Keratinocyte (primary cell): ENCODE data around the gene GRM1. TPM values are rescaled to one million over a fixed set of nuclear protein-coding genes. Genes with fewer than 3 reads are reported as not detected.

Experiments used
- DNase-seq: peaks from one replicate; pipeline ENCODE4 v3.0.0-alpha.2; 2011; ENCODE audit warnings: low read depth, missing footprints, low spot score
- FAIRE-seq: peaks from 2 replicates; lab custom pipeline; 2011; peaks lifted over from hg19 to GRCh38; lab: Jason Lieb, UNC
- H2AFZ ChIP-seq: 2 replicates; pipeline ENCODE4 v1.6.0; 2012; ENCODE audit warnings: low read length, control low read depth, inconsistent platforms; ENCODE audit not compliant: control insufficient read depth
- H3K27ac ChIP-seq: 2 replicates; pipeline ENCODE4 v1.5.1; 2011; ENCODE audit warnings: low read length; ENCODE audit not compliant: control insufficient read depth, insufficient read depth
- H3K27me3 ChIP-seq: 3 replicates; pipeline ENCODE4 v1.6.0; 2011; ENCODE audit warnings: low read length; ENCODE audit not compliant: control insufficient read depth, insufficient read depth; ENCODE audit errors: extremely low read depth
- H3K36me3 ChIP-seq, 2 experiments: 2 replicates in 1 of 2; 3 replicates in 1 of 2; pipeline ENCODE4 v1.5.1; 2011; ENCODE audit warnings: low read length in 2 of 2, mild to moderate bottlenecking in 1 of 2; ENCODE audit not compliant: control insufficient read depth in 2 of 2, insufficient read depth in 2 of 2; ENCODE audit errors: extremely low read depth in 1 of 2
- H3K4me1 ChIP-seq: 3 replicates; pipeline ENCODE4 v1.5.1; 2011; ENCODE audit warnings: low read length; ENCODE audit not compliant: control insufficient read depth, insufficient read depth; ENCODE audit errors: extremely low read depth
- H3K4me2 ChIP-seq: 3 replicates; pipeline ENCODE4 v1.6.0; 2011; ENCODE audit warnings: low read depth, low read length; ENCODE audit not compliant: control insufficient read depth, insufficient read depth; ENCODE audit errors: extremely low read depth
- H3K4me3 ChIP-seq, 3 experiments: fragments of 200-600 bp in 1 of 3; sonication (generic) in 1 of 3; 2 replicates in 2 of 3; 3 replicates in 1 of 3; pipeline ENCODE4 v1.5.1; 2011 to 2016; ENCODE audit warnings: low read length in 3 of 3, mild to moderate bottlenecking in 3 of 3, control low read depth in 2 of 3, inconsistent platforms in 1 of 3, low read depth in 1 of 3, mixed read lengths in 1 of 3, mixed run types in 1 of 3, moderate library complexity in 1 of 3; ENCODE audit not compliant: control insufficient read depth in 2 of 3, insufficient read depth in 2 of 3; ENCODE audit errors: extremely low read depth in 1 of 3
- H3K79me2 ChIP-seq: 2 replicates; pipeline ENCODE4 v1.6.0; 2012; ENCODE audit warnings: low read length; ENCODE audit not compliant: control insufficient read depth, insufficient read depth
- H3K9ac ChIP-seq: 3 replicates; pipeline ENCODE4 v1.6.0; 2011; ENCODE audit warnings: low read length; ENCODE audit not compliant: control insufficient read depth, insufficient read depth; ENCODE audit errors: extremely low read depth
- H3K9me1 ChIP-seq: 3 replicates; pipeline ENCODE4 v1.6.0; 2011; ENCODE audit warnings: low read length; ENCODE audit not compliant: control insufficient read depth, insufficient read depth; ENCODE audit errors: extremely low read depth
- H3K9me3 ChIP-seq: 2 replicates; pipeline ENCODE4 v1.5.1; 2012; ENCODE audit warnings: low read depth, low read length; ENCODE audit not compliant: control insufficient read depth
- H4K20me1 ChIP-seq: 3 replicates; pipeline ENCODE4 v1.6.0; 2011; ENCODE audit warnings: low read length; ENCODE audit not compliant: control insufficient read depth, insufficient read depth; ENCODE audit errors: extremely low read depth
- CTCF ChIP-seq, 3 experiments: IDR thresholded peaks in 1 of 3; conservative IDR thresholded peaks in 1 of 3; optimal IDR thresholded peaks in 1 of 3; 2 replicates in 2 of 3; 3 replicates in 1 of 3; pipeline versions ENCODE3 to v1.5.1; 2011; ENCODE audit warnings: low read length in 3 of 3, mild to moderate bottlenecking in 3 of 3, moderate library complexity in 2 of 3, control low read depth in 1 of 3, inconsistent platforms in 1 of 3; ENCODE audit not compliant: insufficient read depth in 2 of 3; ENCODE audit errors: extremely low read depth in 1 of 3
- EZH2 ChIP-seq: IDR thresholded peaks from one replicate; pipeline ENCODE4 v1.6.1; 2012; ENCODE audit warnings: inconsistent platforms, mild to moderate bottlenecking, low read length, moderate library complexity
- dilution Hi-C: fragments of 300-500 bp; cut with MboI; formaldehyde crosslinking; loops from one replicate; pipeline ENCODE4 v1.7.0; 2020; ENCODE audit warnings: low sequenced_read_pairs; ENCODE audit not compliant: extremely low pct_ligation_motif_present
- polyA plus RNA-seq, 5 experiments: library from polyadenylated mRNA; depleted of rRNA in 3 of 5; stranded (reverse) in 3 of 5; stranded (forward) in 1 of 5; unstranded in 1 of 5; fragments of >200 nt; gene quantifications; 1 replicate in 1 of 5; 2 replicates in 3 of 5; 3 replicates in 1 of 5; pipeline versions ENCODE4 v1.2.1 to v1.2.3, GENCODE V29; 2011 to 2012; ENCODE audit warnings: missing spikeins in 2 of 5, low read depth in 1 of 5, low replicate concordance in 1 of 5

GRM1 gene
- polyA plus RNA-seq, 1 donor (not counting 4 experiments of a cell fraction or from before 2014, with no cell fraction given) = not detected

- no peak for DNase-seq
- Histone ChIP-seq H3K27ac (no peak overlapping the region), H3K9me1 (no peaks in the 10 kb centered on the region), H3K36me3 (no peaks in the 10 kb centered on the region), H3K9me3 (no peaks in the 10 kb centered on the region), H3K4me1 (no peaks in the 10 kb centered on the region), H3K79me2 (no peaks in the 10 kb centered on the region), H3K27me3 (no peaks in the 10 kb centered on the region), H3K4me3 (no peak overlapping the region), H2AFZ (no peak overlapping the region), H3K9ac (no peak overlapping the region), H4K20me1 (no peaks in the 10 kb centered on the region), H3K4me2 (no peak overlapping the region)
- dilution Hi-C loops = no loop called here
- FAIRE-seq = no peak
- TF ChIP-seq CTCF (optimal IDR thresholded peaks at IDR 0.05 in 1 of 3, IDR thresholded peaks at IDR 0.05 in 1 of 3, conservative IDR thresholded peaks at IDR 0.05 in 1 of 3; ENCODE audit: extremely low read depth in 1 of 3, insufficient read depth in 2 of 3, low read length in 3 of 3) = no peak
These were observed 14.6 kb upstream of the GRM1 start for GRCh38 chr6:146014233-146014632.

- no peaks in the 10 kb centered on the region for H3K9me1 ChIP-seq
- H3K27me3 ChIP-seq = no peaks in the 10 kb centered on the region
- H3K9me3 ChIP-seq = no peaks in the 10 kb centered on the region
- no peak overlapping the region for H3K9ac ChIP-seq
- H3K4me1 ChIP-seq = no peaks in the 10 kb centered on the region
- no peaks in the 10 kb centered on the region for H4K20me1 ChIP-seq
- DNase-seq (no peak), FAIRE-seq (no peak)
- TF ChIP-seq CTCF (optimal IDR thresholded peaks at IDR 0.05 in 1 of 3, IDR thresholded peaks at IDR 0.05 in 1 of 3, conservative IDR thresholded peaks at IDR 0.05 in 1 of 3; ENCODE audit: extremely low read depth in 1 of 3, insufficient read depth in 2 of 3, low read length in 3 of 3) (no peak), EZH2 (no peak)
- no peak overlapping the region for H3K4me2 ChIP-seq
- H2AFZ ChIP-seq = no peak overlapping the region
- dilution Hi-C loops = no loop called here
- H3K79me2 ChIP-seq = no peaks in the 10 kb centered on the region
- no peaks in the 10 kb centered on the region for H3K36me3 ChIP-seq
- H3K27ac ChIP-seq = no peak overlapping the region
- H3K4me3 ChIP-seq = no peak overlapping the region
These were observed 11.2 kb upstream of the GRM1 start for GRCh38 chr6:146017672-146018071.
